Muscle of leg (tissue), 11 donors: Measurements from ENCODE around the gene CCSER2. TPM values are rescaled to one million over a fixed set of nuclear protein-coding genes. Genes with fewer than 3 reads are reported as not detected.

ENCODE experiments used
- DNase-seq: peaks from one replicate; pipeline ENCODE4 v3.0.0; 2013
- H3K27ac ChIP-seq: one replicate; pipeline ENCODE4 v1.5.1; 2013; ENCODE audit warnings: mild to moderate bottlenecking, low read length, control low read depth
- H3K27me3 ChIP-seq: one replicate; pipeline ENCODE4 v1.6.1; 2013; ENCODE audit warnings: low read length; ENCODE audit not compliant: control insufficient read depth, insufficient read depth
- H3K36me3 ChIP-seq: one replicate; pipeline ENCODE4 v1.6.1; 2013; ENCODE audit warnings: low read length; ENCODE audit not compliant: control insufficient read depth, insufficient read depth
- H3K4me1 ChIP-seq: one replicate; pipeline ENCODE4 v1.6.1; 2013; ENCODE audit warnings: low read length; ENCODE audit not compliant: control insufficient read depth, insufficient read depth
- H3K4me3 ChIP-seq: one replicate; pipeline ENCODE4 v1.5.1; 2013; ENCODE audit warnings: low read length, control low read depth
- H3K9me3 ChIP-seq: replicated peaks from 2 replicates; pipeline ENCODE4 v1.6.1; 2013; ENCODE audit warnings: low read depth, low read length; ENCODE audit not compliant: control insufficient read depth
- WGBS: methylation state at CpG from one replicate; pipeline ENCODE4 v1.1.5; 2013; ENCODE audit warnings: missing lambda C conversion rate; ENCODE audit not compliant: insufficient coverage; 5-methylcytosine and 5-hydroxymethylcytosine counted together
- polyA plus RNA-seq, 8 donors: library from polyadenylated mRNA; unstranded; fragments of 120-200 nt; gene quantifications; one replicate each; pipeline versions ENCODE4 v1.2.1 to v1.2.3, GENCODE V29; 2013; ENCODE audit warnings: inconsistent platforms in 1 of 8, low replicate concordance in 1 of 8; ENCODE audit not compliant: insufficient read length in 8 of 8, insufficient read depth in 1 of 8
- total RNA-seq: library from RNA; stranded (reverse); fragments of 120-200 nt; gene quantifications from one replicate; pipeline ENCODE4 v1.2.4, GENCODE V29; 2013

The CCSER2 gene
- total and polyA plus RNA-seq, 9 donors, result 29.1 to 44.1 (median 37.2) TPM

GRCh38 chr10:84292502-84292901 lies 35.9 kb upstream of the CCSER2 start:
- no peaks in the 10 kb centered on the region for H3K36me3 ChIP-seq
- no peaks in the 10 kb centered on the region for H3K9me3 ChIP-seq
- no peak for DNase-seq
- no peak overlapping the region for H3K4me3 ChIP-seq
- peaks cover 9% of the 10 kb centered on the region for H3K4me1 ChIP-seq
- H3K27ac ChIP-seq, result no peak overlapping the region
- H3K27me3 ChIP-seq, result no peaks in the 10 kb centered on the region
- WGBS, result no CpG with 5 or more reads among the region's 2 CpGs

GRCh38 chr10:84293171-84293570 lies 35.2 kb upstream of the CCSER2 start:
- H3K4me3 ChIP-seq, result no peak overlapping the region
- H3K27ac ChIP-seq, result no peak overlapping the region
- H3K4me1 ChIP-seq, result peaks cover 9% of the 10 kb centered on the region
- no peaks in the 10 kb centered on the region for H3K9me3 ChIP-seq
- no peaks in the 10 kb centered on the region for H3K36me3 ChIP-seq
- no peaks in the 10 kb centered on the region for H3K27me3 ChIP-seq
- WGBS, result 83% methylated on average over 1 of the region's 1 CpG
- no peak for DNase-seq

- Histone ChIP-seq H3K4me3 (no peak overlapping the region), H3K27ac (no peak overlapping the region), H3K27me3 (no peaks in the 10 kb centered on the region), H3K36me3 (no peaks in the 10 kb centered on the region), H3K9me3 (no peaks in the 10 kb centered on the region), H3K4me1 (peaks cover 9% of the 10 kb centered on the region)
- DNase-seq, result peak; percentile 25
- 41% methylated on average over 4 of the region's 4 CpGs for WGBS
Measured at GRCh38 chr10:84293574-84294016, 34.8 kb upstream of the CCSER2 start.

- no CpG with 5 or more reads among the region's 1 CpG for WGBS
Measured at GRCh38 chr10:84294766-84295447, 33.5 kb upstream of the CCSER2 start.

GRCh38 chr10:84296091-84296981 lies 32.1 kb upstream of the CCSER2 start:
- Histone ChIP-seq H3K4me3 (no peak overlapping the region), H3K9me3 (no peaks in the 10 kb centered on the region), H3K36me3 (no peaks in the 10 kb centered on the region), H3K27ac (peak overlapping the region; percentile 20), H3K4me1 (peaks cover 9% of the 10 kb centered on the region), H3K27me3 (no peaks in the 10 kb centered on the region)
- WGBS, result 54% methylated on average over 4 of the region's 10 CpGs
- DNase-seq, result no peak

More at GRCh38 chr10:84294766-84295447, 33.5 kb upstream of the CCSER2 start:
- H3K4me1 ChIP-seq, result peaks cover 9% of the 10 kb centered on the region
- DNase-seq, result no peak
- H3K9me3 ChIP-seq, result no peaks in the 10 kb centered on the region
- H3K27me3 ChIP-seq, result no peaks in the 10 kb centered on the region
- H3K27ac ChIP-seq, result no peak overlapping the region
- no peak overlapping the region for H3K4me3 ChIP-seq
- no peaks in the 10 kb centered on the region for H3K36me3 ChIP-seq

- Histone ChIP-seq H3K9me3 (no peaks in the 10 kb centered on the region), H3K27me3 (no peaks in the 10 kb centered on the region), H3K4me1 (peaks cover 9% of the 10 kb centered on the region), H3K36me3 (no peaks in the 10 kb centered on the region), H3K4me3 (no peak overlapping the region), H3K27ac (no peak overlapping the region)
- no peak for DNase-seq
- WGBS, result 80% methylated on average over 2 of the region's 3 CpGs
Measured at GRCh38 chr10:84298057-84298456, 30.3 kb upstream of the CCSER2 start.

GRCh38 chr10:84302223-84302622 lies 26.2 kb upstream of the CCSER2 start:
- no peak for DNase-seq
- no peak overlapping the region for H3K27ac ChIP-seq
- no peaks in the 10 kb centered on the region for H3K9me3 ChIP-seq
- no peaks in the 10 kb centered on the region for H3K36me3 ChIP-seq
- H3K27me3 ChIP-seq, result no peaks in the 10 kb centered on the region
- H3K4me1 ChIP-seq, result no peaks in the 10 kb centered on the region
- 75% methylated on average over 2 of the region's 2 CpGs for WGBS
- H3K4me3 ChIP-seq, result no peak overlapping the region

- WGBS, result 94% methylated on average over 2 of the region's 4 CpGs
- Histone ChIP-seq H3K36me3 (no peaks in the 10 kb centered on the region), H3K9me3 (no peaks in the 10 kb centered on the region), H3K27ac (no peak overlapping the region), H3K4me3 (no peak overlapping the region), H3K4me1 (peaks cover 3% of the 10 kb centered on the region), H3K27me3 (no peaks in the 10 kb centered on the region)
- no peak for DNase-seq
Measured at GRCh38 chr10:84306751-84307384, 21.5 kb upstream of the CCSER2 start.

GRCh38 chr10:84308021-84308420 lies 20.4 kb upstream of the CCSER2 start:
- no peaks in the 10 kb centered on the region for H3K27me3 ChIP-seq
- peaks cover 3% of the 10 kb centered on the region for H3K4me1 ChIP-seq
- no peak overlapping the region for H3K27ac ChIP-seq
- H3K4me3 ChIP-seq, result no peak overlapping the region
- 33% methylated on average over 1 of the region's 1 CpG for WGBS
- H3K36me3 ChIP-seq, result no peaks in the 10 kb centered on the region
- DNase-seq, result no peak
- no peaks in the 10 kb centered on the region for H3K9me3 ChIP-seq
